NCI-H2196 treated with DMSO at 0.1 percent for 48 hours (cell line): ENCODE measurements around the gene FAM24B.
"Not testable (repeated sequence)": the region's sequence is repeated elsewhere in the genome, so short reads cannot be mapped to it uniquely, and the experiment has no call there.

Source experiments
- DNase-seq: peaks from one replicate; lab custom pipeline; 2025; ENCODE audit not compliant: unreplicated experiment; lab: John Stamatoyannopoulos, UW

FAM24B gene

GRCh38 chr10:122859527-122859926 is 19.9 kb downstream of the FAM24B start:
- DNase-seq = no peak

GRCh38 chr10:122858042-122858441 is 21.3 kb downstream of the FAM24B start:
- not testable (repeated sequence) for DNase-seq

GRCh38 chr10:122856902-122857301 is 22.5 kb downstream of the FAM24B start:
- DNase-seq = no peak

- DNase-seq = no peak
Measured at GRCh38 chr10:122855745-122856144, 23.6 kb downstream of the FAM24B start.

GRCh38 chr10:122854648-122855047 is 24.7 kb downstream of the FAM24B start:
- DNase-seq = no peak

GRCh38 chr10:122853665-122854313 is 25.6 kb downstream of the FAM24B start:
- DNase-seq = no peak

GRCh38 chr10:122852261-122852660 is 27.1 kb downstream of the FAM24B start:
- DNase-seq = no peak

GRCh38 chr10:122850705-122851640 is 28.4 kb downstream of the FAM24B start:
- no peak for DNase-seq

GRCh38 chr10:122849900-122850605 is 29.3 kb downstream of the FAM24B start:
- no peak for DNase-seq

- DNase-seq = no peak
Measured at GRCh38 chr10:122849090-122849489, 30.3 kb downstream of the FAM24B start.

- peak; percentile 71 for DNase-seq
Measured at GRCh38 chr10:122847782-122848604, 31.4 kb downstream of the FAM24B start.

- DNase-seq = no peak
Measured at GRCh38 chr10:122845783-122846332, 33.5 kb downstream of the FAM24B start, which contains the start of gene CUZD1. TSS of gene CUZD1 (minus strand) at chr10:122845857. CDS start at chr10:122845843, 14 bp downstream.

- DNase-seq = no peak
Measured at GRCh38 chr10:122844146-122844545, 35.2 kb downstream of the FAM24B start.

- DNase-seq = no peak
Measured at GRCh38 chr10:122841569-122841968, 37.8 kb downstream of the FAM24B start.

GRCh38 chr10:122839505-122839904 is 39.9 kb downstream of the FAM24B start:
- DNase-seq = no peak

GRCh38 chr10:122838880-122839279 is 40.5 kb downstream of the FAM24B start:
- no peak for DNase-seq

- no peak for DNase-seq
Measured at GRCh38 chr10:122835908-122836307, 43.5 kb downstream of the FAM24B start.

GRCh38 chr10:122830965-122831353 is 48.4 kb downstream of the FAM24B start:
- no peak for DNase-seq

- no peak for DNase-seq
Measured at GRCh38 chr10:122830273-122830964, 49.0 kb downstream of the FAM24B start.

- DNase-seq = no peak
Measured at GRCh38 chr10:122829454-122829853, 49.9 kb downstream of the FAM24B start.
